Mammary microvascular endothelial cell (primary cell): ENCODE data around the gene TP73. TPM values are rescaled to one million over a fixed set of nuclear protein-coding genes. Genes with fewer than 3 reads are reported as not detected.

Experiments
- total RNA-seq: library from RNA; depleted of rRNA; stranded (reverse); fragments of >200 nt; gene quantifications from 2 replicates; pipeline ENCODE4 v1.2.3, GENCODE V29; 2015

The TP73 gene
- not detected in 2 replicates for total RNA-seq

GRCh38 chr1:3651930-3652547 lies at the start of gene TP73:
TSS of gene TP73 (plus strand) at chr1:3652516. CDS start at chr1:3682366, 29,850 bp downstream.

GRCh38 chr1:3611170-3612019 lies 40.9 kb upstream of the TP73 start, which contains the start of gene MEGF6:
TSS of gene MEGF6 (minus strand) at chr1:3611508. CDS start at chr1:3611268, 240 bp downstream.

GRCh38 chr1:3624200-3625136 lies 27.8 kb upstream of the TP73 start, which contains the start of gene TPRG1L:
TSS of gene TPRG1L (plus strand) at chr1:3625015. CDS start at chr1:3625073, 58 bp downstream.

GRCh38 chr1:3649342-3650247 lies 2.7 kb upstream of the TP73 start, which contains the start of gene WRAP73:
TSS of gene WRAP73 (minus strand) at chr1:3650103. CDS start at chr1:3649999, 104 bp downstream.

GRCh38 chr1:3752400-3752945 lies 100.2 kb downstream of the TP73 start, which contains the start of gene CCDC27:
TSS of gene CCDC27 (plus strand) at chr1:3752450. CDS start at chr1:3752482, 32 bp downstream.

GRCh38 chr1:3772715-3773571 lies 120.6 kb downstream of the TP73 start, which contains the start of gene SMIM1:
TSS of gene SMIM1 (plus strand) at chr1:3772749. CDS start at chr1:3775374, 2,625 bp downstream.

Other genes with a start within 250 kb of the TP73 start
- gene ARHGEF16, start 197.9 kb upstream of the TP73 start, total RNA-seq = 0.80 and 1.0 TPM in 2 replicates
- gene MEGF6, start 41.0 kb upstream of the TP73 start, total RNA-seq = 16.2 and 16.4 TPM in 2 replicates
- 26.5 and 32.2 TPM in 2 replicates for gene TPRG1L, start 27.5 kb upstream of the TP73 start, total RNA-seq
- gene WRAP73, start 2.4 kb upstream of the TP73 start, total RNA-seq = 19.9 and 20.4 TPM in 2 replicates
- gene CCDC27, start 99.9 kb downstream of the TP73 start, total RNA-seq = not detected in 2 replicates
- not detected in 2 replicates for gene SMIM1, start 120.2 kb downstream of the TP73 start, total RNA-seq
- 31.1 and 35.7 TPM in 2 replicates for gene LRRC47, start 144.0 kb downstream of the TP73 start, total RNA-seq
- gene CEP104, start 204.7 kb downstream of the TP73 start, total RNA-seq = 17.6 and 21.0 TPM in 2 replicates
- gene DFFB, start 205.0 kb downstream of the TP73 start, total RNA-seq = 7.0 and 8.5 TPM in 2 replicates
- 28.2 and 31.2 TPM in 2 replicates for gene C1orf174, start 247.8 kb downstream of the TP73 start, total RNA-seq